ENCODE data around the gene ATCAY.
"Not testable (repeated sequence)": the region's sequence is repeated elsewhere in the genome, so short reads cannot be mapped to it uniquely, and the experiment has no call there.

The ATCAY gene

DNA sequence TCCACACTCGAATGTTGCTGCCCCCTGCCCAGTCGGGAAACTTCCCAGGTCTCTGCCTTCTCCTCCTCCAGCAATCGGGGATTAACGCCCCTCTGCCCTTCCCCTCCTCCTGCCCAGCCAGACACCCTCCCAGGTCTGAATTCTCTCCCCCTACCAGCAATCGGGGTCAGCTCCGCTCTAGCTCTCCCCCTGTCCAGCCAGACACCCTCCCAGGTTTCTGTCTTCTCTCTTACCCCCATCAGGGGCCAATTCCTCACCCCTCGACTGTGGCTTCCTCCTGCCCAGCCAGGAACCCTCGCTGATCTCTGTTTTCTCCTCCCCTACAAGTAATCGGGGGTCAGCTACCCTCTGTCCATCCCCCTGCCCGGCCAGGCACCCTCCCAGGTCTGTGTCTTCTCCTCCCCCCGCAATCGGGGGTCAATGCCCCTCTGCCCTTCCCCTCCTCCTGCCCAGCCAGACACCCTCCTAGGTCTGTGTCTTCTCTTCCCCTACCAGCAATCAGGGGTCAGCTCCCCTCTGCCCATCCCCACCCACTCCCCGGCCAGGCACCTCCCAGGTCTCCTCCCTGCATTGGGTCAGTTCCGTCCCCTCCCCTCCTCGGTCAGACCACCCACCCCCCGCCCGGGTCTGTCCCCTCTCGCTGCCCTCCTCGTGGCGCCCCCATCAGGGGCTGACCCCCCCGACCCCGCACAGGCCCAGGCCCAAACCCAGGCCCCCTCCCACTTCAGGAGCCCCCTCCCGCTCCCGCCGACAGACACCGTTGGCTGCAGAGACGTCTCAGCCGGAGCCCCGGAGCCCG, 12.3 kb upstream of the ATCAY start:
- Mint-ChIP-seq H3K9me3 (no peaks in the 10 kb centered on the region), H3K4me3 (peak overlapping the region in 1 of 2 donors; percentile 23), H3K36me3 (ENCODE audit: insufficient read depth) (no peaks in the 10 kb centered on the region), H3K27ac (no peak overlapping the region), H3K4me1 (ENCODE audit: low read depth in 2 of 2) (peaks cover 7 to 16% of the 10 kb centered on the region in 2 donors), H3K27me3 (peaks cover 35 to 56% of the 10 kb centered on the region in 2 donors)
- no peak for DNase-seq
- ATAC-seq (replicated peaks), result no peak

DNA sequence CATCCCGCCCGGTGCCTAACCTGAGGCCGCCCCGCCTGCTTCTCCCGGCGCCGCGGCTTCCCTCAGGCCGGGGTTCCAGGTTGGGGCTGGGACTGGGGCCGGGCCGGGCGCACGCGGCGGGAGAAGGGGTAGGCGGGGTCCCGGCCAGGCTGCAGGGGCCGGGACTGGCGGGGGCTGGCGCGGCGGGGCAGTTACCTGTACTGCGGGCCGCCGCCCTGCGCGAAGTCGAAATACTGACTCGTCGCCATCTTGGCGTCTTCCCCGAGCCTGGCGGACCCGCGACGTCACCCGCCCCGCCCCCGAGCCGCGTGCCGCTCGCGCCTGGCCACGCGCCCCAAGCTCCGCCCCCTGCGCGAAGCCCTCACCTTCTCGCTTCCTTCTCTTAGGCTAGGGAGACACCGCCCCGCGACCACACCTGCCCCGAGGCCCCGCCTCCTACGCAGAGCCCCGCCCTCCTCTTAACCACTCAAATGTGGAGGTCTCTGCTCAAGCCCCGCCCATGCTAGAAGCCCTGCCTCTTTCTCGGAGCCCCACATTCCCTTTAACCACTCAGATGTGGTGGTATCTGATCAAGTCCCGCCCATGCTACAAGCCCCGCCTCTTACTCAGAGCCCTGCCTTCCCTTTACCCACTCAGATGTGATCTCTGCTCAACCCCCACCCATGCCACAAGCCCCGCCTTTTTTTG, 11.6 kb upstream of the ATCAY start, which contains the start of gene ZFR2:
Gene ZFR2, minus strand, starts transcription at position 269 of the 687 bp plus-strand sequence. Its CDS starts 21 bp downstream, at position 248.
- Mint-ChIP-seq H3K4me1 (ENCODE audit: low read depth in 2 of 2) (peaks cover 7 to 16% of the 10 kb centered on the region in 2 donors), H3K36me3 (ENCODE audit: insufficient read depth) (no peaks in the 10 kb centered on the region), H3K9me3 (no peaks in the 10 kb centered on the region), H3K4me3 (peak within 1 kb of the TSS; percentile 45 to 63), H3K27ac (peak within 1 kb of the TSS in 1 of 2 donors; percentile 63), H3K27me3 (peaks cover 36 to 57% of the 10 kb centered on the region in 2 donors)
- ATAC-seq (replicated peaks) (peak; percentile 39), DNase-seq (peak in 1 of 3 experiments; percentile 5)

DNA sequence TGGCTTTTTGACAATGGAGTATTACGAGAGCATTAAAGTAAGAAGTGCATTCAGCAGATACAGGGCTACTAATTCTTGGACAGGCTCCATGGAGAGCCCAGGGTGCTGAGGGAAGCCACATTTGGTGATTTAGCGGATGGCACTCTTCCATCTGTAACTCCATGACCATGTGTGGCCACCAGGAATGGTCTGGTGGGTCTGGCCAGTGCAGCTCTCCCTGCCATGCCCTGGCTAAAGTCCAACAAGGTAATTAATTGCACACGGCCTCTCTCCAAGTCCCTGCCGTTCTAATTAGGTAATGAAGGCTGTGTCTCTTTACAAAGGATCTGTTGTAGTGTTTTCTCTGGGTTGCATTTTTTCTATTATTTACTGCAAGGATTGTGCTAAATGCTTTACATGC, 7.3 kb upstream of the ATCAY start:
- H3K4me1 Mint-ChIP-seq (ENCODE audit: low read depth in 2 of 2), result peaks cover 7 to 8% of the 10 kb centered on the region in 2 donors
- no peak overlapping the region for H3K27ac Mint-ChIP-seq
- H3K9me3 Mint-ChIP-seq, result no peaks in the 10 kb centered on the region
- peaks cover 29 to 60% of the 10 kb centered on the region in 2 donors for H3K27me3 Mint-ChIP-seq
- no peaks in the 10 kb centered on the region for H3K36me3 Mint-ChIP-seq (ENCODE audit: insufficient read depth)
- no peak for ATAC-seq (replicated peaks)
- no peak overlapping the region for H3K4me3 Mint-ChIP-seq
- no peak for DNase-seq

DNA sequence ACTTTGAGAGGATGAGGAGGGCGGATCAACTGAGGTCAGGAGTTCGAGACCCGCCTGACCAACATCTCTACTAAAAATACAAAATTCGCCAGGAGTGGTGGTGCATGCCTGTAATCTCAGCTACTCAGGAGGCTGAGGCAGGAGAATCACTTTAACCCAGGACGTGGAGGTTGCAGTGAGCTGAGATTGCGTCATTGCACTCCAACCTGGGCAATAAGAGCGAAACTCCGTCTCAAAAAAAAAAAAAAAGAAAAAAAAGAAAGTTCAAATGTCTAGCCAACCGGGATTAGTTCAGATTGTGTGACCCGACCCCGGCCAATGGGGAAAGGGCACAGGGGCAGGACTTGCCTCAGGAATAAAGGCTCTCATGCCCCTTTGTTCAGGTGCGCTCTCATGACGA, 5.8 kb upstream of the ATCAY start:
- H3K4me1 Mint-ChIP-seq (ENCODE audit: low read depth in 2 of 2); H3K9me3 Mint-ChIP-seq; DNase-seq; ATAC-seq (replicated peaks); H3K4me3 Mint-ChIP-seq; H3K27ac Mint-ChIP-seq; H3K36me3 Mint-ChIP-seq (ENCODE audit: insufficient read depth): not testable (repeated sequence)
- H3K27me3 Mint-ChIP-seq, result peaks cover 25 to 60% of the 10 kb centered on the region in 2 donors

DNA sequence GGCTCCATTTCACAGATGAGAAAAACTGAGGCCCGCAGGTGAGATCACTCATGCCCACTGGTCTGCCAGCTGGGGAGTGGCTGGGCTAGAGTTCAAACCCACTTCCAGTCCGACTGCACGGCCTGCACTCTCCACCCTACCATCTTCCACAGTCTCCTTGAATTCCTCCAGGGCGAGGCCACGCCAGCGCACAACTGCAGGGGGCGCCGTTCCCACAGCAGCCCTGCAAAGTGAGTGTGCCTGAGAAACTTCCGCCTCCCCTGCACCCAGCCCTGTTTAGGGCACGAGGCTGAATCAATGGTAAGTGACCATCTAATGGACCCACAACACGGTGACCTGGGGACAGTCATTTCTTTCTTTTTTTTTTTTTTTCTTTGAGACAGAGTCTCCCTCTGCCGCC, 829 bp upstream of the ATCAY start:
- H3K36me3 Mint-ChIP-seq (ENCODE audit: insufficient read depth), result no peaks in the 10 kb centered on the region
- DNase-seq (no peak), ATAC-seq (replicated peaks) (no peak)
- peaks cover 41 to 71% of the 10 kb centered on the region in 2 donors for H3K27me3 Mint-ChIP-seq
- peaks cover 5 to 7% of the 10 kb centered on the region in 2 donors for H3K4me1 Mint-ChIP-seq (ENCODE audit: low read depth in 2 of 2)
- H3K27ac Mint-ChIP-seq, result no peak overlapping the region
- H3K4me3 Mint-ChIP-seq, result no peak overlapping the region
- no peaks in the 10 kb centered on the region for H3K9me3 Mint-ChIP-seq

DNA sequence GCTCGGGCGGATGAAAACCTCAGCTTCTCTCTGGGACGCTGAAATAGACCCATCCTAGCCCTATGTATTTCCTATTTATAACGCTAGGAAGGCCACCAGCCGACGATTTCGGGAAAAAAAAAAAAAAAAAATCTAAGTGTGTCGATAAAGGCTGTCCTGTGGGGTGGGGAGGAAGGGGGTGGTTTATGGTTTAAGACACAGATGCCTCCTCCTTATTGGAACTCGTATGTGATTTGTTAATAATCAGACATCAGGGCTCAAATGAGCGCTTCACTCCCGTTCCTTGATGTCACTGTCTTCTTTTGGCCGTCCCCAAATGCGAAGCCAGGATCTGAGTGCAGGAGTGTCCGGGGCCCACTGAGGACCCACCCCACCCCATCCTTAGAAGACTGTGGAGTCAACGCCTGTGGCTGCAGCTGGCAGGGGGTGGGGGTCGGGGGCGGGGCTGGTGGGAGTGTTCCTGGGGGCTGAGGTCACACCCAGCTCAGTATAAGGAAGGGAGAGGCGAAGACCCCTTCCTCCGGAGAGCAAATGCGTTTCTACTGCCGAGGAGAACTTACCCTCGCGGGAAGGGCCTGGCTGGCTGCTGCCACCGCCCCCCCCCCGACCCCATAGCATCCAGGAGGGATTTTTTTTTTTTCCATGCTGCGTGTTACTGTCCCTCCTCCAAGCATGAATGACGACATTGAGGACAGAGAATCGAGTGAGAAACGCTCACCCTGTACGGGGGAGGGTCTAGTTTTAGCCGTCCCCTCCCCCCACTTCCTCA, 971 bp downstream of the ATCAY start:
- ATAC-seq (replicated peaks) (no peak), DNase-seq (no peak)
- peaks cover 5 to 7% of the 10 kb centered on the region in 2 donors for H3K4me1 Mint-ChIP-seq (ENCODE audit: low read depth in 2 of 2)
- H3K4me3 Mint-ChIP-seq, result peak overlapping the region in 1 of 2 donors; percentile 23
- no peak overlapping the region for H3K27ac Mint-ChIP-seq
- no peaks in the 10 kb centered on the region for H3K9me3 Mint-ChIP-seq
- peaks cover 41 to 74% of the 10 kb centered on the region in 2 donors for H3K27me3 Mint-ChIP-seq
- no peaks in the 10 kb centered on the region for H3K36me3 Mint-ChIP-seq (ENCODE audit: insufficient read depth)

DNA sequence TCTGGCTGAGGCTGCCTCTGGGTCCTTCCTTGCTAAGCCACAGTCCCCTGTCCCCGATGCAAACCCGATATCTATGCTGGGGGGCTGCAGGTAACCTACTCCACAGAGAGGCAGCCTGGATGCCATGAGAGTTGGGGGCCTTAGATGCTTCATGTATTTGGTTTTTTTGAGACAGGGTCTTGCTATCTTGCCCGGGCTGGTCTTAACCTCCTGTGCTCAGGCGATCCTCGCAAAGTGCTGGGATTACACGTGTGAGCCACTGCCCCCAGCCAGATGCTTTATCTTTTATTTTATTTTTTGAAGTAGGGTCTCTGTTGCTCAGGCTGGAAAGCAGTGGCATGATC, 1.5 kb downstream of the ATCAY start:
- no peaks in the 10 kb centered on the region for H3K36me3 Mint-ChIP-seq (ENCODE audit: insufficient read depth)
- peaks cover 38 to 70% of the 10 kb centered on the region in 2 donors for H3K27me3 Mint-ChIP-seq
- no peak overlapping the region for H3K27ac Mint-ChIP-seq
- peak overlapping the region in 1 of 2 donors; percentile 23 for H3K4me3 Mint-ChIP-seq
- no peak for ATAC-seq (replicated peaks)
- DNase-seq, result no peak
- H3K4me1 Mint-ChIP-seq (ENCODE audit: low read depth in 2 of 2), result peaks cover 5 to 7% of the 10 kb centered on the region in 2 donors
- no peaks in the 10 kb centered on the region for H3K9me3 Mint-ChIP-seq

DNA sequence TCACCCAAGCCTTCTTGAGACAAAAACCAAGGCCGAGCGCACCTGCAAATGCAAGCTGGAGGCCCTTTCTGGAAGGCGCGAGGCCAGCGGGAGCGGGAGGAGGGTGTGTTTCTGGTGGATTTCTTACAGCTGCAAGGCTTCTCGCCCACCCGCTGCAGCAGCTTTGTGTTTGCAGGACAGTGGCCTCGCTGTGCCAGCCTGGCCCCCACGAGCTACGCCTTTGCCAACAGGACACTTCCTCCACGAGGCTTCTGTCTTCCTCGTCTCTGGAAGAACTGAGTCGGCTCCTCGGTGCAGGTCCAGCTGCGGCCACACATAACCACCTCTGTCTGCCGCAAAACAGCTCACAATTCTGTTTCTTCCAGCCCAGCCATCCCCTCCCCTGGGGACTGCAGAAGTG, 10.1 kb downstream of the ATCAY start:
- Mint-ChIP-seq H3K27me3 (no peaks in the 10 kb centered on the region), H3K4me1 (ENCODE audit: low read depth in 2 of 2) (no peaks in the 10 kb centered on the region), H3K4me3 (no peak overlapping the region), H3K27ac (no peak overlapping the region), H3K9me3 (no peaks in the 10 kb centered on the region), H3K36me3 (ENCODE audit: insufficient read depth) (no peaks in the 10 kb centered on the region)
- DNase-seq (no peak), ATAC-seq (replicated peaks) (no peak)

DNA sequence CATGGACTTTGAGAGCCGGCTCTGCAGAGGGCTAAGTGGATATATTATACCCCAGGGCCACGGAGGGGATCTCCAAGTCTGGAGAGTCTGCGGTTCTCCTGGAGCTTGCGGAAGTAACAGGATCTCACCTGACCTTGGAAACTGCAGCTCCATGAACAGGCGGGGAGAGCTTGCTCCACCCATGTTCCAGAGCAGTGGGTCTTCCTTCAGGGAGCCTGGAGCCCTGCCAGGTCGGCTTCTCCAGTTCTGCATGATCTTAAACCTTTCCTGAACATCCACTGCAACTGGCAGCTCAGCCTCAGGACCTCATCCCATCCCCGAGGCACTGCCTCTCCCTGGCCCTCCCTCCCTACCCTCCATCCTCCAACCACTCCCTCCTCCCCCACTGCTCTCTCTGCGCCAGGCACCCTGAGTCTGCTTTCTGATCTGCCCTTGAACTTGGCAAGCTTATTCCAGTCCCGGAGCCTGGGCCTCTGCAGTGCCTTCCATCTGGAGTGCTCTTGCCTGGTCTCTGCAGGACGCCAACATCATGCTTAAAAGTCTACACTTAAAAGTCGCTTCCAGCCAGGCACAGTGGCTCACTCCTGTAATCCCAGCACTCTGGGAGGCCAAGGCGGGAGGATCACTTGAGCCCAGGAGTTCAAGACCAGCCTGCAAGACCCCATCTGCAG, 13.2 kb downstream of the ATCAY start:
- ATAC-seq (replicated peaks) (no peak), DNase-seq (no peak)
- no peak overlapping the region for H3K27ac Mint-ChIP-seq
- H3K4me3 Mint-ChIP-seq, result no peak overlapping the region
- H3K9me3 Mint-ChIP-seq, result no peaks in the 10 kb centered on the region
- H3K4me1 Mint-ChIP-seq (ENCODE audit: low read depth in 2 of 2), result peaks cover 6% of the 10 kb centered on the region in 2 donors
- no peaks in the 10 kb centered on the region for H3K27me3 Mint-ChIP-seq
- no peaks in the 10 kb centered on the region for H3K36me3 Mint-ChIP-seq (ENCODE audit: insufficient read depth)

DNA sequence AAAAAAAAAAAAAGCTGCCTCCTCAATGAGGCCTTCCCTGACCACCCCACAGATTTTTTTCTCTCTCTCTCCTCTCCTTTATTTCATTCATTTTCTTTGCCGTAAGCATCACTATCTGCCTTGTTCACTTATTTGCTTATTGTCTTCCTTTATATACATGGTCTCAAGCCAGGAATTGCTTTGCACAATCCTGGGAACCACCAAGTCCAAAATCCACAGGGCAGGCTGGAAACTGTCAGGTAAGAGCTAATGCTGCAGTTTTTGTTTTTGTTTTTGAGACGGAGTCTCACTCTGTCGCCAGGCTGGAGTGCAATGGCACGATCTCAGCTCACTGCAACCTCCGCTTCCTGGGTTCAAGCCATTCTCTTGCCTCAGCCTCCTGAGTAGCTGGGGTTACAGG, 14.5 kb downstream of the ATCAY start:
- H3K4me1 Mint-ChIP-seq (ENCODE audit: low read depth in 2 of 2); ATAC-seq (replicated peaks); H3K27me3 Mint-ChIP-seq; H3K27ac Mint-ChIP-seq; H3K4me3 Mint-ChIP-seq; H3K9me3 Mint-ChIP-seq; DNase-seq; H3K36me3 Mint-ChIP-seq (ENCODE audit: insufficient read depth): not testable (repeated sequence)

DNA sequence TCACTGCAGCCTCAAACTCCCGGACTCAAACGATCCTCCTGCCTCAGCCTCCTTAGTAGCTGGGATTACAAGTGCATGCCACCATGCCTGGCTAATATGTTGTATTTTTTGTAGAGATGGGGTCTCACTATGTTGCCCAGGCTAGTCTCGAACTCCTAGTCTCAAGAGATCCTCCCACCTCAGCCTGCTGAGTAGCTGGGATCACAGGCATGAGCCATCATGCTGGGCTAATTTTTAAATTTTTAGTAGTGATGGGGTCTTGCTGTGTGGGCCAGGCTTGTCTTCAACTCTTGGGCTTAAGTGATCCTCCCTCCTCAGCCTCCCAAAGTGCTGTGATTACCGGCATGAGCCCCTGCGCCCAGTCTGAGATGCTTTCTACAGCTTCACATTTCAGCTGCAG, 15.3 kb downstream of the ATCAY start:
- H3K4me3 Mint-ChIP-seq, result no peak overlapping the region
- no peak overlapping the region for H3K27ac Mint-ChIP-seq
- no peak for DNase-seq
- peaks cover 6% of the 10 kb centered on the region in 2 donors for H3K4me1 Mint-ChIP-seq (ENCODE audit: low read depth in 2 of 2)
- H3K27me3 Mint-ChIP-seq, result no peaks in the 10 kb centered on the region
- H3K36me3 Mint-ChIP-seq (ENCODE audit: insufficient read depth), result no peaks in the 10 kb centered on the region
- ATAC-seq (replicated peaks), result no peak
- no peaks in the 10 kb centered on the region for H3K9me3 Mint-ChIP-seq

DNA sequence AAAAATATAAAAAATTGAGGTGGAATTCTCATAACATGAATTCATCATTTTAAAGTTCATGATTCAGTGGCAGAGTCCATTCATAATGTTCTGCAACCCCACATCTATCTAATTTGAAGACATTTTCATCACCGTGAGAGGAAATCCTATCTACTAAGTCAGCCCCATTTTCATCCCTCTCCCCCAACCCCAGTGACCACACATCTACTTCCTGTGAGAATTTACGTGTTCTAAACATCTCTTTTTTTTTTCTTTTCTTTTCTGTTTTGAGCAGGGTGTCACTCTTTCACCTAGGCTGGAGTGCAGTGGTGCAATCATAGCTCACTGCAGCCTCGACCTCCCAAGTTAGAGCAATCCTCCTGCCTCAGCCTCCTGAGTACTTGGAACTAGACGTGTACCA, 17.5 kb downstream of the ATCAY start:
- peak overlapping the region in 1 of 2 donors; percentile 75 for H3K27ac Mint-ChIP-seq
- peaks cover 0 to 8% of the 10 kb centered on the region in 2 donors for H3K27me3 Mint-ChIP-seq
- no peaks in the 10 kb centered on the region for H3K36me3 Mint-ChIP-seq (ENCODE audit: insufficient read depth)
- peak overlapping the region in 1 of 2 donors; percentile 36 for H3K4me3 Mint-ChIP-seq
- peaks cover 6% of the 10 kb centered on the region in 2 donors for H3K4me1 Mint-ChIP-seq (ENCODE audit: low read depth in 2 of 2)
- peak; percentile 73 for ATAC-seq (replicated peaks)
- H3K9me3 Mint-ChIP-seq, result no peaks in the 10 kb centered on the region
- peak in 1 of 3 experiments; percentile 22 for DNase-seq

DNA sequence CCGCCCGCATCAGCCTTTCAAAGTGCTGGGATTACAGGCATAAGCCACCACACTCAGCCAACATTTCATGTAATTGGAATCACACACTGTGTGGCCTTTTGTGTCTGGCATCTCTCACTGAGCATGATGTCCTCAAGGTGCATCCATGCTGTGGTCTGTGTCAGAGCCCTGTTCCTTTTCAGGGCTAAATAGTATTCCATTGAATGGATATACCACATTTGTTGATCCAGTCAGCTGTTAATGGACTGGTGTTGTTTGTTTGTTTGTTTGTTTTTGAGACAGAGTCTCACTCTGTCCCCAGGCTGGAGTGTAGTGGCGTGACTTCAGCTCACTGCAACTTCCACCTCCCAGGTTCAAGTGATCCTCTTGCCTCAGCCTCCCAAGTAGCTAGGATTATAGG, 17.9 kb downstream of the ATCAY start:
- no peak for ATAC-seq (replicated peaks)
- peak overlapping the region in 1 of 2 donors; percentile 75 for H3K27ac Mint-ChIP-seq

More for the DNA sequence above, 17.9 kb downstream of the ATCAY start:
- Mint-ChIP-seq H3K36me3 (ENCODE audit: insufficient read depth) (no peaks in the 10 kb centered on the region), H3K9me3 (no peaks in the 10 kb centered on the region), H3K27me3 (peaks cover 0 to 11% of the 10 kb centered on the region in 2 donors), H3K4me1 (ENCODE audit: low read depth in 2 of 2) (peaks cover 6% of the 10 kb centered on the region in 2 donors), H3K4me3 (no peak overlapping the region)
- no peak for DNase-seq

All from effector memory CD8-positive, alpha-beta T cell (primary cell).